HCT116 (cell line): ENCODE measurements around the gene ZP1. TPM values are rescaled to one million over a fixed set of nuclear protein-coding genes. Genes with fewer than 3 reads are reported as not detected.

Source experiments
- ATAC-seq: fragments of 200-7000 bp; cut with Tn5 transposase; 2 replicates; pipeline ENCODE4 v1.9.1; 2020; ENCODE audit warnings: mild to moderate bottlenecking, moderate library complexity
- BruUV-seq: library from RNA; stranded (reverse); fragments of 400-500 nt; replicated peaks from 2 replicates; lab custom pipeline; 2021; lab: Mats Ljungman, UMichigan
- CTCF ChIA-PET: fragments of 300-600 bp; sonication (Branson Sonifier 250); formaldehyde crosslinking; loops from one replicate; lab custom pipeline; 2021; ENCODE audit warnings: antibody characterized with exemption; lab: Charles Lee
- POLR2A ChIA-PET: fragments of 300-600, 350-600 bp; sonication (Branson Sonifier 250); formaldehyde crosslinking; loops from one replicate; lab custom pipeline; 2021; ENCODE audit warnings: antibody characterized with exemption; lab: Charles Lee
- RAD21 ChIA-PET, 2 experiments: fragments of 300-600 bp; sonication (Branson Sonifier 250); formaldehyde crosslinking; loops; one replicate each; lab custom pipeline; 2023; ENCODE audit warnings: low total read pairs in 2 of 2; ENCODE audit not compliant: uncharacterized antibody in 2 of 2, unreplicated experiment in 2 of 2, low non-redundant PET in 1 of 2; lab: Charles Lee
- DNase-seq: peaks from one replicate; pipeline ENCODE4 v3.0.0-alpha.2; 2010; ENCODE audit warnings: low read depth, low spot score
- H2AFZ ChIP-seq: fragments of 200-600 bp; shearing (Covaris generic), sonication (generic); 2 replicates; pipeline ENCODE4 v1.6.1; 2017; ENCODE audit warnings: low read depth, mixed run types, mixed read lengths, antibody characterized with exemption, low read length; ENCODE audit not compliant: poor library complexity, severe bottlenecking
- H3K27ac ChIP-seq: 2 replicates; pipeline ENCODE4 v1.5.1; 2012; ENCODE audit warnings: low read depth, low read length
- H3K27me3 ChIP-seq: fragments of 200-600 bp; sonication (generic); 2 replicates; pipeline ENCODE4 v1.6.1; 2016; ENCODE audit warnings: mixed run types, low read length, mixed read lengths; ENCODE audit not compliant: insufficient read depth
- H3K36me3 ChIP-seq, 2 experiments: fragments of 200-500 bp in 1 of 2; fragments of 200-600 bp in 1 of 2; sonication (Bioruptor generic) in 1 of 2; sonication (generic) in 1 of 2; 2 replicates each; pipeline versions ENCODE4 v1.5.1 to v1.6.1; 2014 to 2016; ENCODE audit warnings: low read length in 2 of 2, inconsistent platforms in 1 of 2, mixed read lengths in 1 of 2, mixed run types in 1 of 2; ENCODE audit not compliant: insufficient read depth in 2 of 2, control insufficient read depth in 1 of 2
- H3K4me1 ChIP-seq, 2 experiments: fragments of 200-600 bp in 1 of 2; sonication (generic) in 1 of 2; 2 replicates each; pipeline versions ENCODE4 v1.5.1 to v1.6.1; 2012 to 2017; ENCODE audit warnings: low read length in 2 of 2, inconsistent platforms in 1 of 2, mild to moderate bottlenecking in 1 of 2, mixed read lengths in 1 of 2, mixed run types in 1 of 2, moderate library complexity in 1 of 2; ENCODE audit not compliant: insufficient read depth in 2 of 2, control insufficient read depth in 1 of 2
- H3K4me2 ChIP-seq: fragments of 200-600 bp; sonication (generic); 2 replicates; pipeline ENCODE4 v1.6.1; 2017; ENCODE audit warnings: mixed run types, low read length, mixed read lengths
- H3K4me3 ChIP-seq, 2 experiments: fragments of 200-600 bp in 1 of 2; sonication (generic) in 1 of 2; replicated peaks in 1 of 2; 2 replicates each; pipeline ENCODE4 v1.5.1; 2011 to 2016; ENCODE audit warnings: low read length in 2 of 2, control low read depth in 1 of 2, low read depth in 1 of 2, mild to moderate bottlenecking in 1 of 2, mixed read lengths in 1 of 2, mixed run types in 1 of 2
- H3K79me2 ChIP-seq: fragments of 200-600 bp; sonication (generic); 2 replicates; pipeline ENCODE4 v1.6.1; 2017; ENCODE audit warnings: mild to moderate bottlenecking, mixed run types, low read length, moderate library complexity, mixed read lengths; ENCODE audit not compliant: insufficient read depth
- H3K9ac ChIP-seq: fragments of 200-600 bp; sonication (generic); 2 replicates; pipeline ENCODE4 v1.6.1; 2016; ENCODE audit warnings: low read length, mixed read lengths
- H3K9me2 ChIP-seq: fragments of 200-600 bp; sonication (generic), shearing (Covaris generic); 2 replicates; pipeline ENCODE4 v1.6.1; 2017; ENCODE audit warnings: mixed run types, mild to moderate bottlenecking, moderate library complexity; ENCODE audit not compliant: insufficient read depth
- H3K9me3 ChIP-seq, 2 experiments: fragments of 200-500 bp in 1 of 2; fragments of 200-600 bp in 1 of 2; sonication (Bioruptor generic) in 1 of 2; sonication (generic) in 1 of 2; 2 replicates each; pipeline ENCODE4 v1.6.1; 2014 to 2017; ENCODE audit warnings: low read length in 2 of 2, mixed read lengths in 2 of 2, inconsistent platforms in 1 of 2, low read depth in 1 of 2, mild to moderate bottlenecking in 1 of 2, mixed run types in 1 of 2, moderate library complexity in 1 of 2; ENCODE audit not compliant: control insufficient read depth in 1 of 2, insufficient read depth in 1 of 2
- H4K20me1 ChIP-seq: fragments of 200-600 bp; sonication (generic), shearing (Covaris generic); 2 replicates; pipeline ENCODE4 v1.6.1; 2017; ENCODE audit warnings: mixed run types, mild to moderate bottlenecking, moderate library complexity; ENCODE audit not compliant: insufficient read depth
- CEBPB ChIP-seq: IDR thresholded peaks from 2 replicates; pipeline ENCODE4 v1.6.1; 2012; ENCODE audit warnings: low read depth
- CTCF ChIP-seq, 3 experiments: fragments of 200-600 bp in 1 of 3; sonication (generic) in 1 of 3; IDR thresholded peaks in 2 of 3; conservative IDR thresholded peaks in 1 of 3; 2 replicates each; pipeline ENCODE4 v1.5.1; 2012 to 2017; ENCODE audit warnings: low read depth in 2 of 3, low read length in 2 of 3, antibody characterized with exemption in 1 of 3, borderline replicate concordance in 1 of 3, control low read depth in 1 of 3, mild to moderate bottlenecking in 1 of 3, mixed read lengths in 1 of 3, mixed run types in 1 of 3, moderate library complexity in 1 of 3; ENCODE audit not compliant: insufficient read depth in 1 of 3
- EZH2 ChIP-seq: fragments of 200-600 bp; sonication (generic); IDR thresholded peaks from 2 replicates; pipeline ENCODE4 v1.6.1; 2017; ENCODE audit warnings: antibody characterized with exemption, mixed run types
- EZH2phosphoT487 ChIP-seq: fragments of 200-600 bp; IDR thresholded peaks from 2 replicates; pipeline ENCODE4 v1.6.1; 2018; ENCODE audit warnings: antibody characterized with exemption, borderline replicate concordance
- FOSL1 ChIP-seq: IDR thresholded peaks from 2 replicates; pipeline ENCODE4 v1.6.1; 2012; ENCODE audit warnings: low read depth
- JUND ChIP-seq: IDR thresholded peaks from 2 replicates; pipeline ENCODE4 v1.6.1; 2012
- MAX ChIP-seq: IDR thresholded peaks from 2 replicates; pipeline ENCODE4 v1.6.1; 2012
- POLR2AphosphoS5 ChIP-seq: IDR thresholded peaks from 2 replicates; pipeline ENCODE4 v1.6.1; 2011; ENCODE audit warnings: mild to moderate bottlenecking, low read depth, low read length, moderate library complexity
- RAD21 ChIP-seq: IDR thresholded peaks from 2 replicates; pipeline ENCODE4 v1.6.1; 2012; ENCODE audit warnings: low read depth, mild to moderate bottlenecking
- SIN3A ChIP-seq: IDR thresholded peaks from 2 replicates; pipeline ENCODE4 v1.6.1; 2012; ENCODE audit warnings: low read depth
- SRF ChIP-seq: IDR thresholded peaks from 2 replicates; pipeline ENCODE4 v1.6.1; 2012; ENCODE audit warnings: low read depth
- TCF7L2 ChIP-seq: IDR thresholded peaks from 2 replicates; pipeline ENCODE4 v1.7.0; 2011; ENCODE audit warnings: borderline replicate concordance, inconsistent platforms; ENCODE audit not compliant: insufficient read depth, insufficient read length; ENCODE audit errors: extremely low read depth
- ZBTB33 ChIP-seq: IDR thresholded peaks from 2 replicates; pipeline ENCODE4 v1.6.1; 2011; ENCODE audit warnings: mild to moderate bottlenecking, low read length, moderate library complexity; ENCODE audit not compliant: insufficient replicate concordance; ENCODE audit errors: extremely low read depth
- ZFX ChIP-seq: fragments of 450-650 bp; IDR thresholded peaks from 2 replicates; pipeline ENCODE4 v1.6.1; 2017
- ZNF274 ChIP-seq: fragments of 200-500 bp; sonication (Bioruptor generic); IDR thresholded peaks from 2 replicates; pipeline ENCODE4 v1.6.1; 2014; ENCODE audit warnings: mild to moderate bottlenecking, low read depth, low read length, inconsistent platforms
- intact Hi-C: fragments of 100-400 bp; cut with micrococcal nuclease; formaldehyde crosslinking; loops from 2 replicates; pipeline ENCODE4 v1.10.0; 2022
- total RNA-seq: library from RNA; stranded (reverse); gene quantifications from one replicate; pipeline ENCODE4 v1.2.1, GENCODE V29; 2021; ENCODE audit not compliant: unreplicated experiment

Gene ZP1
- total RNA-seq, 1 experiment from 2014 or later = not detected

GRCh38 chr11:60923800-60924109, 56.4 kb downstream of the ZP1 start:
- peak overlapping the region; percentile 92 for H3K4me2 ChIP-seq
- ChIA-PET RAD21 (no interaction called here), CTCF (interaction anchor here (1.5 kb wide), 1 partner anchor 24 kb away, joined by 5 read pairs; no protein-coding TSS in a partner anchor), POLR2A (interaction anchor here (0.8 to 1.3 kb wide), 2 partner anchors 10 to 93 kb away, joined by 3 read pairs; partner anchors contain the start of gene TMEM109)
- BruUV-seq = no TSS peak
- H3K79me2 ChIP-seq = peaks cover 12% of the 10 kb centered on the region
- intact Hi-C loops = no loop called here
- no peak overlapping the region for H2AFZ ChIP-seq
- peaks cover 19 to 24% of the 10 kb centered on the region in 2 experiments; a peak in 3 of 4 replicates for H3K36me3 ChIP-seq
- H4K20me1 ChIP-seq = no peaks in the 10 kb centered on the region; the same call in 1 of the 2 replicates
- peaks cover 23 to 35% of the 10 kb centered on the region in 2 experiments for H3K4me1 ChIP-seq
- H3K27ac ChIP-seq = peak overlapping the region; percentile 71; the same call in 1 of the 2 replicates
- H3K9me2 ChIP-seq = no peaks in the 10 kb centered on the region
- TF ChIP-seq EZH2 = no peak
- no peak for TF ChIP-seq SIN3A
- H3K27me3 ChIP-seq = no peaks in the 10 kb centered on the region
- peak overlapping the region; percentile 74 to 75 for H3K4me3 ChIP-seq
- peak overlapping the region; percentile 77 for H3K9ac ChIP-seq
- DNase-seq (no peak), ATAC-seq (no peak; the same call in 1 of the 2 replicates)
- no peaks in the 10 kb centered on the region for H3K9me3 ChIP-seq

- ChIA-PET POLR2A (interaction anchor here (0.8 to 1.3 kb wide), 2 partner anchors 11 to 93 kb away, joined by 3 read pairs; partner anchors contain the start of gene TMEM109), CTCF (interaction anchor here (1.5 kb wide), 1 partner anchor 25 kb away, joined by 5 read pairs; no protein-coding TSS in a partner anchor), RAD21 (no interaction called here)
- Histone ChIP-seq H3K4me2 (peak within 1 kb of the TSS; percentile 92), H3K9me3 (no peaks in the 10 kb centered on the region), H3K9ac (peak within 1 kb of the TSS; percentile 77), H3K27ac (peak within 1 kb of the TSS; percentile 71; the same call in 1 of the 2 replicates), H3K4me3 (peak within 1 kb of the TSS; percentile 74 to 75), H2AFZ (no peak within 1 kb of the TSS), H3K4me1 (peaks cover 18 to 29% of the 10 kb centered on the region in 2 experiments), H3K79me2 (peaks cover 6% of the 10 kb centered on the region), H4K20me1 (no peaks in the 10 kb centered on the region; the same call in 1 of the 2 replicates), H3K27me3 (no peaks in the 10 kb centered on the region), H3K9me2 (no peaks in the 10 kb centered on the region), H3K36me3 (peaks cover 19 to 24% of the 10 kb centered on the region in 2 experiments; a peak in 3 of 4 replicates)
- peak; percentile 37 for DNase-seq
- no TSS peak for BruUV-seq
- peak; percentile 92 for ATAC-seq
- intact Hi-C loops = no loop called here
- peak; percentile 90 for TF ChIP-seq FOSL1
- no peak for TF ChIP-seq SRF
- no peak for TF ChIP-seq RAD21
- peak; percentile 49 for TF ChIP-seq ZBTB33
- TF ChIP-seq EZH2phosphoT487 = no peak
- peak; percentile 18 for TF ChIP-seq TCF7L2
- TF ChIP-seq ZFX = peak; percentile 50; the same call in 1 of the 2 replicates
- no peak for TF ChIP-seq CTCF (IDR thresholded peaks at IDR 0.05 in 2 of 3, conservative IDR thresholded peaks at IDR 0.05 in 1 of 3; ENCODE audit: borderline replicate concordance in 1 of 3, insufficient read depth in 1 of 3, low read depth in 2 of 3, low read length in 2 of 3)
- TF ChIP-seq EZH2 = no peak
- TF ChIP-seq MAX = peak; percentile 95
- no peak for TF ChIP-seq ZNF274
- TF ChIP-seq POLR2AphosphoS5 = peak; percentile 68
- no peak for TF ChIP-seq CEBPB
- no peak for TF ChIP-seq JUND
Observed at GRCh38 chr11:60924110-60924905, 57.0 kb downstream of the ZP1 start, which contains the start of gene TMEM132A. TSS of gene TMEM132A (plus strand) at chr11:60924460. CDS start at chr11:60924634, 174 bp downstream.
